Upper lobe of right lung (tissue), 1 donor: ENCODE results near the gene CLEC4D. TPM values are rescaled to one million over a fixed set of nuclear protein-coding genes. Genes with fewer than 3 reads are reported as not detected.
"Not testable (repeated sequence)": the region's sequence is repeated elsewhere in the genome, so short reads cannot be mapped to it uniquely, and the experiment has no call there.

Source experiments
- ATAC-seq: fragments of 200-7000 bp; cut with Tn5 transposase; one replicate; pipeline ENCODE4 v1.9.1; 2020; ENCODE audit warnings: mild to moderate bottlenecking, moderate library complexity
- DNase-seq: peaks from one replicate; pipeline ENCODE4 v3.0.0-alpha.2; 2020
- H3K27ac ChIP-seq: fragments of 200-600 bp; one replicate; pipeline ENCODE4 v1.8.0; 2022
- H3K27me3 ChIP-seq: fragments of 200-600 bp; one replicate; pipeline ENCODE4 v1.8.0; 2022; ENCODE audit warnings: mild to moderate bottlenecking
- H3K36me3 ChIP-seq: fragments of 200-600 bp; one replicate; pipeline ENCODE4 v1.8.0; 2022
- H3K4me1 ChIP-seq: fragments of 200-600 bp; one replicate; pipeline ENCODE4 v1.8.0; 2022
- H3K4me3 ChIP-seq: fragments of 200-600 bp; one replicate; pipeline ENCODE4 v1.8.0; 2022; ENCODE audit warnings: mild to moderate bottlenecking
- H3K9me3 ChIP-seq: fragments of 200-600 bp; one replicate; pipeline ENCODE4 v1.8.0; 2022
- intact Hi-C: fragments of 100-400 bp; cut with DNase I; formaldehyde crosslinking; loops from one replicate; pipeline ENCODE4 v1.11.0; 2022
- total RNA-seq: library from RNA; stranded (reverse); fragmentation: NEBNext Ultra II Directional; extraction: Animal tissue kit (Norgen Biotek cat#: 25700); gene quantifications from one replicate; pipeline ENCODE4 v1.2.1, GENCODE V29; 2021
- TF ChIP-seq, protein P1 (sequence below): fragments of 200-600 bp; IDR thresholded peaks from one replicate; pipeline ENCODE4 v1.8.0; 2022; ENCODE audit warnings: antibody characterized with exemption
- donor health status: DM: no; HTN: yes; CAD: no; lungs with severe emphysema.

Gene CLEC4D
- total RNA-seq, 1 donor from 2014 or later = 1.1 TPM

DNA sequence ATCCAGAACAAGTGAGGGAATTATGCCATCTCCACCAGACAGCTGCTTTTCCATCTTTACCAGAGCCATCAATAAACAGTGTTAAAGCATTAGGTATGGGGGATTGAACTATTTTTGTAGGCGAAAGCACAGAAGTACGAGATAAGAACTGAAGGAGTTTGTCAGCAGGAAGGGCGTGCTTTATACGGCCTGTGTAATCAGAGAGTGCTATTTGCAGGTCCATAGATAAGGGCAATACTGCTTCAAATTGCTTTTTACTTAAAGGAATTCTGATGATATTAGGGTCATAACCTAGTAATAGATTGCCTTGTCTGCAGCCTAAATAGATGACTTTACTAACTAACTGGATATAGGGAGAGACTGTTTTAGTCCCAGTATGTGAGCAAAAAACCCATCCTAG is 47.7 kb downstream of the CLEC4D start:
- TF ChIP-seq, protein P1, sequence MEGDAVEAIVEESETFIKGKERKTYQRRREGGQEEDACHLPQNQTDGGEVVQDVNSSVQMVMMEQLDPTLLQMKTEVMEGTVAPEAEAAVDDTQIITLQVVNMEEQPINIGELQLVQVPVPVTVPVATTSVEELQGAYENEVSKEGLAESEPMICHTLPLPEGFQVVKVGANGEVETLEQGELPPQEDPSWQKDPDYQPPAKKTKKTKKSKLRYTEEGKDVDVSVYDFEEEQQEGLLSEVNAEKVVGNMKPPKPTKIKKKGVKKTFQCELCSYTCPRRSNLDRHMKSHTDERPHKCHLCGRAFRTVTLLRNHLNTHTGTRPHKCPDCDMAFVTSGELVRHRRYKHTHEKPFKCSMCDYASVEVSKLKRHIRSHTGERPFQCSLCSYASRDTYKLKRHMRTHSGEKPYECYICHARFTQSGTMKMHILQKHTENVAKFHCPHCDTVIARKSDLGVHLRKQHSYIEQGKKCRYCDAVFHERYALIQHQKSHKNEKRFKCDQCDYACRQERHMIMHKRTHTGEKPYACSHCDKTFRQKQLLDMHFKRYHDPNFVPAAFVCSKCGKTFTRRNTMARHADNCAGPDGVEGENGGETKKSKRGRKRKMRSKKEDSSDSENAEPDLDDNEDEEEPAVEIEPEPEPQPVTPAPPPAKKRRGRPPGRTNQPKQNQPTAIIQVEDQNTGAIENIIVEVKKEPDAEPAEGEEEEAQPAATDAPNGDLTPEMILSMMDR = no peak
- no peaks in the 10 kb centered on the region for H3K4me1 ChIP-seq

GRCh38 chr12:8562310-8562709 is 49.0 kb downstream of the CLEC4D start:
- DNase-seq = no peak
- no peaks in the 10 kb centered on the region for H3K36me3 ChIP-seq
- no peak for ATAC-seq
- no peaks in the 10 kb centered on the region for H3K9me3 ChIP-seq
- no peaks in the 10 kb centered on the region for H3K27me3 ChIP-seq
- no peak overlapping the region for H3K27ac ChIP-seq
- TF ChIP-seq, protein P1 = no peak
- no peaks in the 10 kb centered on the region for H3K4me1 ChIP-seq
- no peak overlapping the region for H3K4me3 ChIP-seq
- intact Hi-C loops = no loop called here

More for the DNA sequence above, 47.7 kb downstream of the CLEC4D start:
- Histone ChIP-seq H3K9me3 (no peaks in the 10 kb centered on the region), H3K27me3 (no peaks in the 10 kb centered on the region), H3K4me3 (no peak overlapping the region), H3K36me3 (no peaks in the 10 kb centered on the region), H3K27ac (no peak overlapping the region)
- no peak for ATAC-seq
- intact Hi-C loops = no loop called here
- DNase-seq = no peak

- H3K27ac ChIP-seq = no peak overlapping the region
- H3K27me3 ChIP-seq = no peaks in the 10 kb centered on the region
- H3K36me3 ChIP-seq = no peaks in the 10 kb centered on the region
- TF ChIP-seq, protein P1 = no peak
- intact Hi-C loops = no loop called here
- DNase-seq (no peak), ATAC-seq (no peak)
- H3K4me3 ChIP-seq = no peak overlapping the region
- no peaks in the 10 kb centered on the region for H3K9me3 ChIP-seq
- no peaks in the 10 kb centered on the region for H3K4me1 ChIP-seq
Measured at GRCh38 chr12:8563356-8563755, 50.1 kb downstream of the CLEC4D start.

- ATAC-seq (no peak), DNase-seq (no peak)
Measured at GRCh38 chr12:8564656-8565055, 51.4 kb downstream of the CLEC4D start.

GRCh38 chr12:8566052-8566451 is 52.7 kb downstream of the CLEC4D start:
- DNase-seq, H3K4me1 ChIP-seq, H3K36me3 ChIP-seq, H3K9me3 ChIP-seq, H3K4me3 ChIP-seq, intact Hi-C loops, H3K27me3 ChIP-seq: not testable (repeated sequence)
- H3K27ac ChIP-seq = peak overlapping the region; percentile 30
- peak; percentile 61 for ATAC-seq

More at GRCh38 chr12:8564656-8565055, 51.4 kb downstream of the CLEC4D start:
- no peaks in the 10 kb centered on the region for H3K36me3 ChIP-seq
- H3K4me1 ChIP-seq = no peaks in the 10 kb centered on the region
- no peaks in the 10 kb centered on the region for H3K27me3 ChIP-seq
- H3K9me3 ChIP-seq = no peaks in the 10 kb centered on the region
- intact Hi-C loops = no loop called here
- H3K27ac ChIP-seq = no peak overlapping the region
- TF ChIP-seq, protein P1 = no peak
- no peak overlapping the region for H3K4me3 ChIP-seq

DNA sequence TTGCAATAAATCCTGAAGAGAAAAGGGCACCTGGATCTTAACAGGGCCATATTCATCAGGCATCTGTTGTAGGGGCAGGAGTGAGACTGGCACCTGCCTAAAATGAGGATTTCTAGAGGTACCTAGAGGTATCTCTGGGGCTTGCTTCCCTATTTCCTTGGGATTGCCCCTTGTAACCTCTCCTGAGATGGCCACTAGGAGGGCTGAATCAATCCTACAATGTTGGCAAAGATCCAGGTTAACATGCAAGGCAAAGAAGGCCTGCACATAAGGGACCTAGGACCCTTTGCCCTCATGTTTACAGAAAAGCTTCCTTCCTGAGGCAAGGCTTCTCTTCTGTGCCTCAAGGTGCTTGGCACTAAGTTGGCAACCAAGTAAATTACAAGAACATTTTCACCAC is 53.2 kb downstream of the CLEC4D start:
- Histone ChIP-seq H3K27ac (peak overlapping the region; percentile 30), H3K4me3 (no peak overlapping the region)

More for the DNA sequence above, 53.2 kb downstream of the CLEC4D start:
- ATAC-seq = no peak
- TF ChIP-seq, protein P1 = no peak
- no peaks in the 10 kb centered on the region for H3K27me3 ChIP-seq
- intact Hi-C loops = no loop called here
- H3K4me1 ChIP-seq = no peaks in the 10 kb centered on the region
- no peaks in the 10 kb centered on the region for H3K36me3 ChIP-seq
- no peaks in the 10 kb centered on the region for H3K9me3 ChIP-seq
- DNase-seq = no peak

Other genes starting within 250 kb of the CLEC4D start
- 2.0 TPM for gene CLEC6A, start 57.5 kb upstream of the CLEC4D start, total RNA-seq
- 16.8 TPM for gene CLEC4E, start 27.4 kb downstream of the CLEC4D start, total RNA-seq
- gene AICDA, start 99.4 kb downstream of the CLEC4D start, total RNA-seq = 0.75 TPM
- gene MFAP5, start 149.3 kb downstream of the CLEC4D start, total RNA-seq = 2.8 TPM
- 32.0 TPM for gene RIMKLB, start 184.5 kb downstream of the CLEC4D start, total RNA-seq